Left forelimb (tissue), 1 donor: Measurements from ENCODE around the gene KIF12.
"Not testable (repeated sequence)": the region's sequence is repeated elsewhere in the genome, so short reads cannot be mapped to it uniquely, and the experiment has no call there.

Experiments
- DNase-seq: peaks from one replicate; pipeline ENCODE4 v3.0.0-alpha.2; 2018; ENCODE audit warnings: low spot score

KIF12 gene

GRCh38 chr9:114098936-114099668 is at the start of gene KIF12:
KIF12 (minus strand) TSS chr9:114099292; CDS start chr9:114099276, 16 bp downstream.
- no peak for DNase-seq

GRCh38 chr9:114146735-114147134 is 47.6 kb upstream of the KIF12 start:
- no peak for DNase-seq

GRCh38 chr9:114143234-114143633 is 44.1 kb upstream of the KIF12 start:
- DNase-seq: no peak

- DNase-seq: no peak
These were observed 42.7 kb upstream of the KIF12 start for GRCh38 chr9:114141553-114142402.

- no peak for DNase-seq
These were observed 41.8 kb upstream of the KIF12 start for GRCh38 chr9:114140850-114141249.

- DNase-seq: no peak
These were observed 41.3 kb upstream of the KIF12 start for GRCh38 chr9:114140401-114140800.

- no peak for DNase-seq
These were observed 40.0 kb upstream of the KIF12 start for GRCh38 chr9:114139071-114139470.

GRCh38 chr9:114138552-114138971 is 39.5 kb upstream of the KIF12 start:
- DNase-seq: no peak

GRCh38 chr9:114137831-114138230 is 38.7 kb upstream of the KIF12 start:
- DNase-seq: no peak

- DNase-seq: no peak
These were observed 35.8 kb upstream of the KIF12 start for GRCh38 chr9:114134827-114135396.

- no peak for DNase-seq
These were observed 33.4 kb upstream of the KIF12 start for GRCh38 chr9:114132550-114132918.

- no peak for DNase-seq
These were observed 32.9 kb upstream of the KIF12 start for GRCh38 chr9:114131808-114132549.

GRCh38 chr9:114130624-114131277 is 31.7 kb upstream of the KIF12 start:
- DNase-seq: no peak

GRCh38 chr9:114130141-114130540 is 31.0 kb upstream of the KIF12 start:
- no peak for DNase-seq

GRCh38 chr9:114128759-114129158 is 29.7 kb upstream of the KIF12 start:
- not testable (repeated sequence) for DNase-seq

GRCh38 chr9:114126247-114127060 is 27.4 kb upstream of the KIF12 start:
- DNase-seq: no peak

- no peak for DNase-seq
These were observed 26.5 kb upstream of the KIF12 start for GRCh38 chr9:114125476-114126013.

GRCh38 chr9:114124666-114125475 is 25.8 kb upstream of the KIF12 start:
- DNase-seq: no peak

- DNase-seq: no peak
These were observed 25.0 kb upstream of the KIF12 start for GRCh38 chr9:114124138-114124537.
